CMK (cell line): ENCODE measurements around the gene ADAMTSL2.
"Not testable (repeated sequence)": the region's sequence is repeated elsewhere in the genome, so short reads cannot be mapped to it uniquely, and the experiment has no call there.

ENCODE experiments used
- DNase-seq: peaks from one replicate; pipeline ENCODE4 v3.0.0-alpha.2; 2010; ENCODE audit warnings: low read depth

The ADAMTSL2 gene

GRCh38 chr9:133558191-133559126 is 24.0 kb downstream of the ADAMTSL2 start:
- DNase-seq, result no peak

- no peak for DNase-seq
Observed at GRCh38 chr9:133560311-133560710, 25.8 kb downstream of the ADAMTSL2 start.

- no peak for DNase-seq
Observed at GRCh38 chr9:133560944-133561343, 26.4 kb downstream of the ADAMTSL2 start.

- DNase-seq, result no peak
Observed at GRCh38 chr9:133561976-133562554, 27.6 kb downstream of the ADAMTSL2 start.

- DNase-seq, result no peak
Observed at GRCh38 chr9:133562611-133563290, 28.2 kb downstream of the ADAMTSL2 start.

GRCh38 chr9:133563291-133563796 is 28.8 kb downstream of the ADAMTSL2 start:
- DNase-seq, result no peak

GRCh38 chr9:133563814-133564213 is 29.3 kb downstream of the ADAMTSL2 start:
- not testable (repeated sequence) for DNase-seq

GRCh38 chr9:133564451-133565116 is 30.1 kb downstream of the ADAMTSL2 start:
- DNase-seq, result no peak

- no peak for DNase-seq
Observed at GRCh38 chr9:133566382-133566781, 31.9 kb downstream of the ADAMTSL2 start.

- no peak for DNase-seq
Observed at GRCh38 chr9:133566817-133567216, 32.3 kb downstream of the ADAMTSL2 start.

GRCh38 chr9:133568186-133568585 is 33.7 kb downstream of the ADAMTSL2 start:
- DNase-seq, result no peak

GRCh38 chr9:133569121-133569785 is 34.7 kb downstream of the ADAMTSL2 start:
- no peak for DNase-seq

GRCh38 chr9:133569891-133570690 is 35.6 kb downstream of the ADAMTSL2 start:
- no peak for DNase-seq

- DNase-seq, result no peak
Observed at GRCh38 chr9:133570691-133571080, 36.2 kb downstream of the ADAMTSL2 start.

- no peak for DNase-seq
Observed at GRCh38 chr9:133571391-133571890, 36.9 kb downstream of the ADAMTSL2 start.

GRCh38 chr9:133571896-133572595 is 37.5 kb downstream of the ADAMTSL2 start:
- no peak for DNase-seq

GRCh38 chr9:133572821-133573361 is 38.4 kb downstream of the ADAMTSL2 start:
- no peak for DNase-seq

- no peak for DNase-seq
Observed at GRCh38 chr9:133573791-133574515, 39.4 kb downstream of the ADAMTSL2 start.

GRCh38 chr9:133574771-133575170 is 40.3 kb downstream of the ADAMTSL2 start:
- no peak for DNase-seq
